ENCODE measurements around the gene GPBAR1.

The GPBAR1 gene

GRCh38 chr2:218244665-218245064, 16.1 kb upstream of the GPBAR1 start:
- no peak for DNase-seq

GRCh38 chr2:218245214-218245613, 15.6 kb upstream of the GPBAR1 start:
- no peak for DNase-seq

- DNase-seq, result no peak
Observed at GRCh38 chr2:218249691-218250090, 11.1 kb upstream of the GPBAR1 start.

GRCh38 chr2:218252509-218253231, 8.1 kb upstream of the GPBAR1 start:
- no peak for DNase-seq

- no peak for DNase-seq
Observed at GRCh38 chr2:218253232-218253625, 7.6 kb upstream of the GPBAR1 start.

GRCh38 chr2:218255446-218255845, 5.4 kb upstream of the GPBAR1 start:
- DNase-seq, result no peak

- DNase-seq, result no peak
Observed at GRCh38 chr2:218256612-218257350, 4.0 kb upstream of the GPBAR1 start.

- DNase-seq, result peak; percentile 54
Observed at GRCh38 chr2:218257390-218257981, 3.3 kb upstream of the GPBAR1 start.

- DNase-seq, result no peak
Observed at GRCh38 chr2:218259099-218259961, 1.5 kb upstream of the GPBAR1 start.

- no peak for DNase-seq
Observed at GRCh38 chr2:218260166-218260565, 649 bp upstream of the GPBAR1 start.

GRCh38 chr2:218261423-218262236, 815 bp downstream of the GPBAR1 start:
- DNase-seq, result no peak

- no peak for DNase-seq
Observed at GRCh38 chr2:218262237-218262600, 1.4 kb downstream of the GPBAR1 start.

GRCh38 chr2:218262631-218263586, 2.1 kb downstream of the GPBAR1 start:
- no peak for DNase-seq

GRCh38 chr2:218263817-218264641, 3.2 kb downstream of the GPBAR1 start:
- DNase-seq, result no peak

GRCh38 chr2:218264773-218265561, 4.2 kb downstream of the GPBAR1 start:
- DNase-seq, result no peak

- no peak for DNase-seq
Observed at GRCh38 chr2:218265626-218266025, 4.8 kb downstream of the GPBAR1 start.

GRCh38 chr2:218266316-218266979, 5.6 kb downstream of the GPBAR1 start:
- no peak for DNase-seq

- no peak for DNase-seq
Observed at GRCh38 chr2:218267259-218267658, 6.4 kb downstream of the GPBAR1 start.
